HG03280 (cell line): ENCODE results near the gene TRAF3IP1.
"Not testable (repeated sequence)": the region's sequence is repeated elsewhere in the genome, so short reads cannot be mapped to it uniquely, and the experiment has no call there.

ENCODE experiments used
- ATAC-seq: cut with Tn5 transposase; IDR thresholded peaks from one replicate; pipeline ENCODE4 v1.9.1; 2021; ENCODE audit warnings: mild to moderate bottlenecking, moderate library complexity; ENCODE audit not compliant: unreplicated experiment

Gene TRAF3IP1

DNA sequence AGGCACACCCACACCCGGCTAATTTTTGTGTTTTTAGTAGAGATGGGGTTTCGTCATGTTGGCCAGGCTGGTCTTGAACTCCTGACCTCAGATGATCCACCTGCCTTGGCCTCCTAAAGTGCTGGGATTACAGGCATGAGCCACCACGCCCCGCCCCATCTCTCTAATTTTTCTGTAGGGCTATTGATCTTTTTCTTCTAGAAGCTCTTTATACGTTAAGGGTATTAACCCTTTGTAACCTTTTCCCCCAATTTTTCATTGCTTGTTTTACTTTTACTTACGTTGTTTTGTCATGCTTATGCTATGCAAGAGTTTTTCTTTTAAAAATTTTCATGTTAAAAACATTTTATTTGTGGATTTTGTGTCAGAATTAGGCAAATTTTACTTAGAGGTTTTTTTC is 121.9 kb downstream of the TRAF3IP1 start:
- not testable (repeated sequence) for ATAC-seq

DNA sequence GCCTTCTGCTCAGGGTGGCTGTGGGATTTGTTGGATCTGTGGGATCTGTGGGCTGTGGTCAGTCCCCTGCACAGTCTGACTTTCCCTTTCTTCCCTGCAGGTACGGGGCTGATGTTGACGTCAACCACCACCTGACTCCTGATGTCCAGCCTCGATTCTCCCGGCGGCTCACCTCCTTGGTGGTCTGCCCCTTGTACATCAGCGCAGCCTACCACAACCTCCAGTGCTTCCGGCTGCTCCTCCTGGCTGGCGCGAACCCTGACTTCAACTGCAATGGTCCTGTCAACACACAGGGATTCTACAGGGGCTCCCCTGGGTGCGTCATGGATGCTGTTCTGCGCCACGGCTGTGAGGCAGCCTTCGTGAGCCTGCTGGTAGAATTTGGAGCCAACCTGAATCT is 123.9 kb downstream of the TRAF3IP1 start:
- ATAC-seq, result no peak

DNA sequence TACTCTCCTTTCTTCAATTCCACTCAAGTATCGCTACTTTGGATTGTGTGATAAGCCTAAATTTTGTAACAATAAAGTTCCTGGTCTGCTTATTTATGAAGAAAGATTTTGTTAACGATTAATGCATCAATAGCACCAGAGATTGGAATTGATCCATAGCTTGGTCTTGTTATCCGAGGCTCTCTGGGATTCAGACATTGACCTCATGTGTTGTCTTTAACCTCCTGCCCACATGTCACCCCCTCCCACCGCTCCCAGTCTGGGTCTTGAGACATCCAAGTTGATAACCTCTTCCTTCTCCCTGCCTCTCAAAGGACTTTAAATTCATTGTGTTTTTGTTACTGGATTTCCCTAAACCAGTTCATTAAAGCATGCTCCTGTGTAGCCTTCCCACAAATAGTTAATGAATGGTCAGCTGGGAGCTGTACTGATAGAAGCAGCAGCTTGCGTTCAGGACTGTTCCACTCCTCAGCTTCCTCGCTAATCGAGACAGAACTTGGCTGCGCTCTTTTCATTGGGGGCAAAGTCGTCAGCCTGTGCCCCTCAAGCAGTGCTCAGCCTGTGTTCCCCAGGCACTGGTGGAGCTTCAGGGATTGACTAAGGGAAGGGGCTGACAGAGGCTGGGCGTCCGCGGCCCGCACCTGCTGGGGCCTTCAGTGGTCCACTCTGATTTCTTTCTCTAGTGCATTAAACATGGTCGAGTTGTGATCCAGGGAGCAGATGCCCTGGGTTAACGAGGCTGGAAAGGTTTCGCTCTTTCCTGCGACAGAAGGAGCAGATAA is 125.3 kb downstream of the TRAF3IP1 start:
- ATAC-seq, result no peak

DNA sequence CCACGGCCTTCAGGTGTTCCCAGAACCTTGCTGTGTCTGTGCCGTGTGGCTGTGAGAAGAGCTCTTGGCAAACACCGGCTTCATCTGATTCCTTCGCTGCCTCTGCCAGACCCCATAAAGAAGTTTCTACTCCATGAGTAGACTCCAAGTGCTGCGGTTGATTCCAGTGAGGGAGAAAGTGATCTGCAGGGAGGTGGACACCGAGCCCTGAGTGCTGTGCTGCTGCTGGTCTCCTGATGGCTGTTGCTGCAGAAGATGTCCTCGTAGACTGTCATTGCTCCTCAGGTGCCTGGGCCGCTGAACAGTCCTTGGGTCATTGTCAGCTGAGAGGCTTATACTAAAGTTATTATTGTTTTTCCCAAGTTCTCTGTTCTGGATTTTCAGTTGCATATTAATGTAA is 126.1 kb downstream of the TRAF3IP1 start:
- ATAC-seq, result no peak

DNA sequence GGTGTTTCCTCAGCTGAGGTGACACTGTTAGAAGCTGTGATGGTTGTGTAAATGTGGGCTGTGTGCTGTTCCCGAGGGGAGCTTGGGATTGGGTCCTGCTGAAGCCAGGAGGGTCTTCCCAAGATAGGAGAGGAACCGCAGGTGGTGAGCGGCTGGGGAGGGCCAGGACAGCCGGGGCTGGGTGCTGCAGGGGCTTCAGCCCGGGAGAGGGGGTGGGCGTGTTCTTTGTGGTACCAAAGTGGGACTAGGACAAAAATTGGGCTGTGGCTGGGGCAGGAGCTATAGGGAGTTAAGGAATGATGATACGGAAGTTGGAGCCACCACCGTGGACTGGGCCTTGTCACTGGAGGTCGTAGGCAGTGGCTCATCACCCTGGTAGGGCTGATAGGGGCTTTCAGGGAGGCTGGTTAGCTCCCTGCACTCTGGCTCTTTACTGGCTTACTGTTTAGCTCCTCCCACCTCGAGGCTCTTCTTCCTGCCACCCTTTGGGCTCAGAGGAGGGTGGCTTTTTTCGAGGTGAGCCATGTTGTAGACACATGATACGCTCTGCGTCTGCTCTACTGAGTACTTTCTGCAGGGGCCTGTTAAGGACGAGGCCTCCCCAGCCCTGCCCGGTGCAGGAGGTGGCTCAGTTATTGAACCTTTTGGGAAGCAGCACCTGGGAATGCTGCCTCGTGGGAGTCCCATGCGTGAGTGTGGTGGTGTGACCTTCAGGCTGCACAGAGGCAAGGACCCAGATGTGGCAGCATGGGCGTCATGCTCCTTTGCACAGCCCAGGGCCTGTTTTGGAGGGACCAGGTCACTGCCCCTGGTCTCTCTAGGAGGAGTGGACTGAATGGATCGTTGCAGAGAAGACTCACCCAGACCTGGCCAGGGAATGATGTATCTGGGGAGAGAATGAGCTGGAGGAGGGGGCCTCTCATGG is 128.0 kb downstream of the TRAF3IP1 start:
- ATAC-seq, result no peak

DNA sequence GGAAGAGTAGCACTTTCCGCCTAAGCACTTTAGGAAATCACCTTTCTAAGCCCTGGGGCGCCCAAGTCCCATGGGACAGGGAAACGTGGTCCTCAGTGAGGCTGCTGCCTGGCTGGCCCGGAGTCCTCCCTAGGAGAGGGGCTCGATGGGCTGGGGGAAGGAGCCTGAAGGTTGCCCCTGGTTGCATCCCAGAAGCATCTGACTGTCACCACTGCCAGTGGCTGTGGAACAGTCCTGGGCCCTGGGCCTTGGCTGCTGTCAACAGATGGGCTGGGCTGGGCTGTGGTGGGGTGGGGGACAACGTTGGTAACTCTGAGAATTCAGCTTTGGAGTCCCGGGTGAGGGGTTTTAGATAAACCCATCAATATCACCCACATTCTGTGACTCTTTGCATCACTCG is 128.9 kb downstream of the TRAF3IP1 start:
- ATAC-seq, result no peak

DNA sequence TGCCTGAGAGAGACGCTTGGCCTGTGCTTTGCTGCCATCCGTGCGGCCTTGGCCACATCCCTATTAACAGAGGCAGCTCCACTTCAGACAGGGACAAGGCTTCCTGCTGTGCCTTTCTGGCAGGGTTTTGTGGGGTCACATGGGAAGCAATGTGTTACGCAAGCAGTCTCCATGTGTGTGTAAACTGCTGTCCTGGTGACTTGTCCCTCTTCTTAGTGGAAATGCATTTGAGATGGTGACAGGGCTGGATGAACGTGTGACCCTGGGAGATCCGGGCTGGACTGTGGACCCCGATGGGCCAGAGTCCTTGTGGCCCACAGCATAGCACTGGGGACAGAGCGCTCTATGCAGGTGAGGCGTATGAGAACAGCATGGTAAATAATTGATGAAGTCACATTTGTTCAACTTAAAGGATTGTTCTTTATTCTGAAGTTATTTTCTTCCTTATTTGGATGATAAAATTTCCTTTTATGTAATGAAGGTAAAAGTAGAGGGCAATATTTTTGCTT is 129.6 kb downstream of the TRAF3IP1 start:
- no peak for ATAC-seq

DNA sequence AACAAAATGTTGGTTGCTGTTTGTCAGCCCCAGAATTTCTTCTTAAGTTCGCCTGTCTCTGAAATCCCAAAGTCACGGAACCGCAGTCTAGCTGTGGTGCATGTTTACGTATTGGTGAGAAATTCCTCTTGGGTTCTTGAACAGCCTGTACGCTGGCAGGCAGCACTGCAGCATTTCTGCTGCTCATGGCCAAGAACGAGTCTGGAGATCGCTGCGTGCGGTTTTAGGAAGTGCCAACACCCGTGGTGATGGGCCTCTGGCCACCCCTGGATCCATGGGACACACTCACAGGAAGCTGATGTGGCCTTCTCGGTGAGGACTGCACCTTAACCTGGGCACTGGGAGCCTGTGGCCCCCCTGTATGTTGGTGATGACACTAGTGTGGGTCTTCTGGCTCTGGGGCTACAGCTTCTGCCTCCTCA is 130.1 kb downstream of the TRAF3IP1 start:
- no peak for ATAC-seq
